B cell (primary cell): ENCODE data around the gene CDK10. TPM values are rescaled to one million over a fixed set of nuclear protein-coding genes. Genes with fewer than 3 reads are reported as not detected.

ENCODE experiments used
- ATAC-seq: fragments of 200-7000 bp; cut with Tn5 transposase; one replicate; pipeline ENCODE4 v1.10.0; 2021; ENCODE audit warnings: low read depth, mild to moderate bottlenecking, moderate number of reproducible peaks, moderate library complexity
- CTCF ChIA-PET: fragments of 350-600 bp; sonication (Branson Sonifier 250); formaldehyde crosslinking; loops from one replicate; lab custom pipeline; 2021; ENCODE audit warnings: antibody characterized with exemption, inconsistent platforms; lab: Charles Lee
- POLR2A ChIA-PET: fragments of 350-600 bp; sonication (Branson Sonifier 250); formaldehyde crosslinking; loops from one replicate; lab custom pipeline; 2021; ENCODE audit warnings: antibody characterized with exemption; lab: Charles Lee
- DNase-seq: peaks from one replicate; pipeline ENCODE4 v3.0.0; 2013
- H2AFZ ChIP-seq: 2 replicates; pipeline ENCODE4 v1.6.1; 2012; ENCODE audit warnings: mild to moderate bottlenecking, low read depth, low read length; ENCODE audit not compliant: insufficient read depth, poor library complexity, severe bottlenecking
- H3K27ac ChIP-seq, 2 donors: 1 replicate in 1 of 2; 2 replicates in 1 of 2; pipeline ENCODE4 v1.5.1; 2012 to 2013; ENCODE audit warnings: low read length in 2 of 2, mild to moderate bottlenecking in 2 of 2, moderate library complexity in 1 of 2
- H3K27me3 ChIP-seq, 4 experiments: fragments of 200-600 bp in 1 of 4; sonication (generic) in 1 of 4; replicated peaks in 1 of 4; 1 replicate in 2 of 4; 2 replicates in 2 of 4; pipeline versions ENCODE4 v1.6.1 to v1.7.0; 2013 to 2016; ENCODE audit warnings: low read length in 3 of 4, mild to moderate bottlenecking in 2 of 4, mixed read lengths in 1 of 4, moderate library complexity in 1 of 4; ENCODE audit not compliant: insufficient read depth in 4 of 4, control insufficient read depth in 3 of 4; ENCODE audit errors: control extremely low read depth in 1 of 4
- H3K36me3 ChIP-seq, 2 experiments: replicated peaks in 1 of 2; 1 replicate in 1 of 2; 2 replicates in 1 of 2; pipeline versions ENCODE4 v1.6.1 to v1.7.1; 2013; ENCODE audit warnings: low read length in 1 of 2; ENCODE audit not compliant: insufficient read depth in 2 of 2, control insufficient read depth in 1 of 2; ENCODE audit errors: control extremely low read depth in 1 of 2, extremely low read depth in 1 of 2
- H3K4me1 ChIP-seq, 2 donors: fragments of 200-600 bp in 1 of 2; sonication (generic) in 1 of 2; 1 replicate in 1 of 2; 2 replicates in 1 of 2; pipeline versions ENCODE4 v1.5.1 to v1.6.1; 2013 to 2017; ENCODE audit warnings: low read length in 2 of 2; ENCODE audit not compliant: control insufficient read depth in 2 of 2, insufficient read depth in 2 of 2
- H3K4me2 ChIP-seq: replicated peaks from 2 replicates; pipeline ENCODE3; 2012; ENCODE audit warnings: mild to moderate bottlenecking, low read depth, low read length; ENCODE audit not compliant: poor library complexity, severe bottlenecking
- H3K4me3 ChIP-seq, 5 experiments: fragments of 200-600 bp in 1 of 5; sonication (generic) in 1 of 5; 1 replicate in 3 of 5; 2 replicates in 2 of 5; pipeline versions ENCODE4 v1.5.1 to v1.7.0; 2011 to 2016; ENCODE audit warnings: low read length in 4 of 5, mild to moderate bottlenecking in 4 of 5, low read depth in 2 of 5, control low read depth in 1 of 5, moderate library complexity in 1 of 5; ENCODE audit not compliant: insufficient read depth in 1 of 5; ENCODE audit errors: control extremely low read depth in 1 of 5, extremely low read depth in 1 of 5
- H3K79me2 ChIP-seq: fragments of 200-600 bp; sonication (generic); one replicate; pipeline ENCODE4 v1.6.0; 2016; ENCODE audit warnings: low read length; ENCODE audit not compliant: control insufficient read depth, insufficient read depth
- H3K9ac ChIP-seq: fragments of 200-600 bp; sonication (generic); 2 replicates; pipeline ENCODE4 v1.6.1; 2017; ENCODE audit warnings: mild to moderate bottlenecking, low read length, moderate library complexity
- H3K9me3 ChIP-seq, 3 donors: one replicate each; pipeline versions ENCODE4 v1.6.1 to v1.7.1; 2013; ENCODE audit warnings: low read length in 2 of 3; ENCODE audit not compliant: control insufficient read depth in 2 of 3, insufficient read depth in 1 of 3; ENCODE audit errors: control extremely low read depth in 1 of 3
- H4K20me1 ChIP-seq: 2 replicates; pipeline ENCODE4 v1.6.0; 2012; ENCODE audit warnings: mild to moderate bottlenecking, low read length; ENCODE audit not compliant: insufficient read depth, control insufficient read depth, poor library complexity, severe bottlenecking
- H3K27ac Mint-ChIP-seq: one replicate; pipeline ENCODE4 v1.8.0; 2021; ENCODE audit warnings: mixed read lengths
- H3K27me3 Mint-ChIP-seq: one replicate; pipeline ENCODE4 v1.8.0; 2021; ENCODE audit warnings: mixed read lengths
- H3K4me1 Mint-ChIP-seq: one replicate; pipeline ENCODE4 v1.8.0; 2021; ENCODE audit warnings: mixed read lengths
- H3K4me3 Mint-ChIP-seq: one replicate; pipeline ENCODE4 v1.8.0; 2021; ENCODE audit warnings: mixed read lengths
- H3K9me3 Mint-ChIP-seq: one replicate; pipeline ENCODE4 v1.8.0; 2022; ENCODE audit warnings: mixed read lengths; ENCODE audit not compliant: insufficient read depth
- EZH2 ChIP-seq: IDR thresholded peaks from 2 replicates; pipeline ENCODE4 v1.6.1; 2012; ENCODE audit warnings: borderline replicate concordance, low read depth, mild to moderate bottlenecking, moderate library complexity, low read length; ENCODE audit not compliant: insufficient read depth, poor library complexity, severe bottlenecking
- WGBS: methylation state at CpG from one replicate; pipeline ENCODE4 v1.1.5; 2013; ENCODE audit warnings: missing lambda C conversion rate; ENCODE audit not compliant: insufficient coverage; 5-methylcytosine and 5-hydroxymethylcytosine counted together
- intact Hi-C: fragments of 100-400 bp; cut with micrococcal nuclease; formaldehyde crosslinking; loops from one replicate; pipeline ENCODE4 v1.10.0; 2022
- polyA plus RNA-seq: library from polyadenylated mRNA; depleted of rRNA; stranded (reverse); fragments of >200 nt; gene quantifications from 2 replicates; pipeline ENCODE4 v1.2.3, GENCODE V29; 2012
- total RNA-seq, 2 donors: library from RNA; stranded (reverse); fragments of 120-200 nt in 1 of 2; gene quantifications; 1 replicate in 1 of 2; 2 replicates in 1 of 2; pipeline versions ENCODE4 v1.2.3 to v1.2.4, GENCODE V29; 2013 to 2022
- TF ChIP-seq, protein P1 (sequence below): fragments of 200-600 bp; IDR thresholded peaks from one replicate; pipeline ENCODE4 v1.8.0; 2022; ENCODE audit warnings: antibody characterized with exemption, mild to moderate bottlenecking

Gene CDK10
- total and polyA plus RNA-seq, 2 donors (not counting 1 experiment from before 2014, with no cell fraction given): 114 to 145 TPM

- Histone ChIP-seq H3K4me3 (no peak overlapping the region), H3K27ac (no peak overlapping the region), H3K9ac (no peak overlapping the region), H3K4me1 (peaks cover 13 to 19% of the 10 kb centered on the region in 2 donors), H3K36me3 (no peaks in the 10 kb centered on the region), H3K79me2 (no peaks in the 10 kb centered on the region), H4K20me1 (no peaks in the 10 kb centered on the region), H3K27me3 (no peaks in the 10 kb centered on the region), H3K9me3 (no peaks in the 10 kb centered on the region), H3K4me2 (no peak overlapping the region), H2AFZ (no peak overlapping the region)
- Mint-ChIP-seq H3K4me1 (peaks cover 8% of the 10 kb centered on the region), H3K27me3 (no peaks in the 10 kb centered on the region), H3K27ac (peak overlapping the region; percentile 6), H3K9me3 (no peaks in the 10 kb centered on the region), H3K4me3 (no peak overlapping the region)
- ChIA-PET POLR2A (interaction anchor here (0.6 to 1.0 kb wide), 3 partner anchors 29 to 129 kb away, joined by 3 to 8 read pairs (median 7); no protein-coding TSS in a partner anchor), CTCF (interaction anchor here (1.2 to 7.6 kb wide), 4 partner anchors 53 to 153 kb away, joined by 3 to 105 read pairs (median 3); no protein-coding TSS in a partner anchor)
- ATAC-seq (no peak), DNase-seq (no peak)
- TF ChIP-seq EZH2: no peak
- TF ChIP-seq, protein P1, sequence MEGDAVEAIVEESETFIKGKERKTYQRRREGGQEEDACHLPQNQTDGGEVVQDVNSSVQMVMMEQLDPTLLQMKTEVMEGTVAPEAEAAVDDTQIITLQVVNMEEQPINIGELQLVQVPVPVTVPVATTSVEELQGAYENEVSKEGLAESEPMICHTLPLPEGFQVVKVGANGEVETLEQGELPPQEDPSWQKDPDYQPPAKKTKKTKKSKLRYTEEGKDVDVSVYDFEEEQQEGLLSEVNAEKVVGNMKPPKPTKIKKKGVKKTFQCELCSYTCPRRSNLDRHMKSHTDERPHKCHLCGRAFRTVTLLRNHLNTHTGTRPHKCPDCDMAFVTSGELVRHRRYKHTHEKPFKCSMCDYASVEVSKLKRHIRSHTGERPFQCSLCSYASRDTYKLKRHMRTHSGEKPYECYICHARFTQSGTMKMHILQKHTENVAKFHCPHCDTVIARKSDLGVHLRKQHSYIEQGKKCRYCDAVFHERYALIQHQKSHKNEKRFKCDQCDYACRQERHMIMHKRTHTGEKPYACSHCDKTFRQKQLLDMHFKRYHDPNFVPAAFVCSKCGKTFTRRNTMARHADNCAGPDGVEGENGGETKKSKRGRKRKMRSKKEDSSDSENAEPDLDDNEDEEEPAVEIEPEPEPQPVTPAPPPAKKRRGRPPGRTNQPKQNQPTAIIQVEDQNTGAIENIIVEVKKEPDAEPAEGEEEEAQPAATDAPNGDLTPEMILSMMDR: no peak
- intact Hi-C loops: loop anchor here (10.0 kb wide), 1 partner anchor 56 kb away; no protein-coding TSS in a partner anchor
- 95% methylated on average over 10 of the region's 10 CpGs for WGBS
These were observed 22.7 kb downstream of the CDK10 start for GRCh38 chr16:89709166-89709565.

- ChIA-PET POLR2A (interaction anchor here (0.6 to 1.0 kb wide), 2 partner anchors 31 to 128 kb away, joined by 3 to 8 read pairs; no protein-coding TSS in a partner anchor), CTCF (interaction anchor here (1.1 to 7.6 kb wide), 3 partner anchors 83 to 152 kb away, joined by 3 to 105 read pairs (median 3); no protein-coding TSS in a partner anchor)
- no peak for DNase-seq
- no peak overlapping the region for H3K4me3 ChIP-seq
- TF ChIP-seq, protein P1: no peak
- no peak for TF ChIP-seq EZH2
- Mint-ChIP-seq H3K9me3 (no peaks in the 10 kb centered on the region), H3K27me3 (no peaks in the 10 kb centered on the region), H3K4me1 (peaks cover 8% of the 10 kb centered on the region), H3K27ac (peak overlapping the region; percentile 6), H3K4me3 (peak overlapping the region; percentile 37)
- no peaks in the 10 kb centered on the region for H4K20me1 ChIP-seq
- H2AFZ ChIP-seq: no peak overlapping the region
- no peaks in the 10 kb centered on the region for H3K27me3 ChIP-seq
- H3K36me3 ChIP-seq: no peaks in the 10 kb centered on the region
- H3K79me2 ChIP-seq: no peaks in the 10 kb centered on the region
- intact Hi-C loops: loop anchor here (10.0 kb wide), 1 partner anchor 55 kb away; no protein-coding TSS in a partner anchor
- 92% methylated on average over 17 of the region's 19 CpGs for WGBS
- H3K9ac ChIP-seq: no peak overlapping the region
- ATAC-seq: no peak
- no peak overlapping the region for H3K4me2 ChIP-seq
- H3K4me1 ChIP-seq: peaks cover 13 to 19% of the 10 kb centered on the region in 2 donors
- H3K9me3 ChIP-seq: no peaks in the 10 kb centered on the region
- no peak overlapping the region for H3K27ac ChIP-seq
These were observed 23.4 kb downstream of the CDK10 start for GRCh38 chr16:89709716-89710432.
